Measurements from ENCODE around the gene TIMM29. TPM values are rescaled to one million over a fixed set of nuclear protein-coding genes. Genes with fewer than 3 reads are reported as not detected.
A peak's percentile ranks its signal among the peaks of the same experiment; 100 is the strongest.

TIMM29 gene
- total and polyA plus RNA-seq, 9 of the 15 experiments (the other 6 are each of a cell fraction or from before 2014, with no cell fraction given): 2.4 to 29.4 (median 16.3) TPM

DNA sequence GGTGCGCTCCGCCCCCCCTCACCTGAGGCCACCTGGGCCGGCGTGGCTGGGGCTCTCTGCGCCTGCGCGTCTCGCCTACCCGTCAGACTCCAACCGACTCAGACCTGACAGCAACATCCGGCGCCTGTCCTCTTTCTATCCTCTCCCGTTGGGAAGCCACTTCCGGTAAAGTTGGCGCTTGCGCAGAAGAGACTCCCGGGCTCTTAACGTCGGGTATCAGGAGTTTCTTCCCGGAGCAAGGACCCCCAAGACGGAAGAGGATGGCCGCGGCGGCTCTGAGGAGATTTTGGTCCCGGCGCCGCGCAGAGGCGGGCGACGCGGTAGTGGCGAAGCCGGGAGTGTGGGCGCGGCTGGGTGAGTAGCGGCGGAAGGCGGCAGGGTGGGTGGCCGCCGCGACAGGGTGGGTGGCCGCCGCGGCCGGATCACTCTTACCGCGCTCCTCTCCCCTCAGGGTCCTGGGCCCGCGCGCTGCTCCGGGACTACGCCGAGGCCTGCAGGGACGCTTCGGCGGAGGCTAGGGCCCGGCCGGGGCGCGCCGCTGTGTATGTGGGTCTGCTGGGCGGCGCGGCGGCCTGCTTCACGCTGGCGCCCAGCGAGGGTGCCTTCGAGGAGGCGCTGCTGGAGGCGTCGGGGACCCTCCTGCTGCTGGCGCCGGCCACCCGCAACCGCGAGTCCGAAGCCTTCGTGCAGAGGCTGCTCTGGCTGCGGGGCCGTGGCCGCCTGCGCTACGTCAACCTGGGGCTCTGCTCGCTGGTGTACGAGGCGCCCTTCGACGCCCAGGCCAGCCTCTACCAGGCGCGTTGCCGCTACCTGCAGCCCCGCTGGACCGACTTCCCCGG, at the start of gene TIMM29, which contains the start of gene YIPF2 (continued):
- peak; percentile 45; the same call in 1 of the 2 replicates for TF ChIP-seq SPI1 (IDR thresholded peaks at IDR 0.05; ENCODE audit: borderline replicate concordance, low read depth, low read length)
- TF ChIP-seq THRAP3 (IDR thresholded peaks at IDR 0.05; ENCODE audit: borderline replicate concordance): no peak
- TF ChIP-seq CBFA2T3 (IDR thresholded peaks at IDR 0.05): 0 out of 2 replicates have a peak, but pooled peaks have one; percentile 2
- TF ChIP-seq SP2 (IDR thresholded peaks at IDR 0.05; ENCODE audit: extremely low read depth, low read depth, low read length, poor library complexity, severe bottlenecking): no peak
- TF ChIP-seq NRF1 (conservative IDR thresholded peaks at IDR 0.05 in 1 of 2, IDR thresholded peaks at IDR 0.05 in 1 of 2): peak; percentile 95 to 96
- TF ChIP-seq KLF13 (tag; IDR thresholded peaks at IDR 0.05; ENCODE audit: borderline replicate concordance, low read depth): peak; percentile 61; the same call in 1 of the 2 replicates
- TF ChIP-seq BACH1 (tag; IDR thresholded peaks at IDR 0.05): no peak
- TF ChIP-seq PTTG1 (tag; IDR thresholded peaks at IDR 0.05; ENCODE audit: low read depth): no peak
- TF ChIP-seq ZNF23 (CRISPR knock-in tag; IDR thresholded peaks at IDR 0.05): no peak
- no peak for TF ChIP-seq ZNF282 (CRISPR knock-in tag; IDR thresholded peaks at IDR 0.05)
- TF ChIP-seq SIX5 (IDR thresholded peaks at IDR 0.05; ENCODE audit: borderline replicate concordance in 1 of 2, insufficient read depth in 1 of 2, low read depth in 1 of 2, low read length in 2 of 2): peak; percentile 75
- no peak; the same call in 1 of the 2 replicates for TF ChIP-seq ELF4 (CRISPR knock-in tag; IDR thresholded peaks at IDR 0.05)
- no peak for TF ChIP-seq DNMT1 (IDR thresholded peaks at IDR 0.05)
- no peak for TF ChIP-seq CEBPG (CRISPR knock-in tag; IDR thresholded peaks at IDR 0.05)
- no peak for TF ChIP-seq CEBPG (tag; conservative IDR thresholded peaks at IDR 0.05 in 1 of 2, IDR thresholded peaks at IDR 0.05 in 1 of 2)
- no peak for TF ChIP-seq MCM2 (IDR thresholded peaks at IDR 0.05; ENCODE audit: low read depth)

All from K562 (cell line).